HG02623 (cell line): Measurements from ENCODE around the gene JMJD8.

Experiments
- ATAC-seq: cut with Tn5 transposase; IDR thresholded peaks from one replicate; pipeline ENCODE4 v1.9.1; 2021; ENCODE audit warnings: moderate library complexity; ENCODE audit not compliant: unreplicated experiment

The JMJD8 gene

DNA sequence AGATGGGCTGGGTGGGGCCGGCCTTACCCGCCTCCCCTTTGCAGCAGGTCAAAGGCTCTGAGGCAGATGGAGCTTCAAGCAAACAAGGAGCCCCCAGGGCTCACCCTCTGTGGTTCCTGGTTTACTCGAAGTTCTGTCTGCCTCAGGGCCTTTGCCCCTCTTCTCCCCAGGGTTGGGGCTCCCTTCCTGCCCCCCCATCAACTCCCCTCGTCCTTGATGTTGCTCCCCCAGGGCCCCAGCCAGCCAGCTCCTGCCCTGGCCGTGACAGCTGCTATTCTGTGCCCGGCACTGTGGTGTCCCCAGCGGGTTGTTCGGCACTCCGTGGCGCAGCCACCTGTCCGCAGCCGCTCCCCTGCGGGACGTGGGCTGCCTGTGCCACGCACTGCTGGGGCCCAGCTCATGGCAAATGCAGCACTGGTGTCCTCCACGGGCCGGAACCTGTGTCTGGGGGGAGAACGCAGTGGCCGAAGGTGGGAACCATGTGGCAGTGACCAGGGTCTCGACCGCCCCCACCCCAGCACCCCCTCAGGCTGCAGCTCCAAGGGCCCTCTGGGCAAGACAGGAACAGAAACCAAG is 26.5 kb upstream of the JMJD8 start:
- no peak for ATAC-seq

DNA sequence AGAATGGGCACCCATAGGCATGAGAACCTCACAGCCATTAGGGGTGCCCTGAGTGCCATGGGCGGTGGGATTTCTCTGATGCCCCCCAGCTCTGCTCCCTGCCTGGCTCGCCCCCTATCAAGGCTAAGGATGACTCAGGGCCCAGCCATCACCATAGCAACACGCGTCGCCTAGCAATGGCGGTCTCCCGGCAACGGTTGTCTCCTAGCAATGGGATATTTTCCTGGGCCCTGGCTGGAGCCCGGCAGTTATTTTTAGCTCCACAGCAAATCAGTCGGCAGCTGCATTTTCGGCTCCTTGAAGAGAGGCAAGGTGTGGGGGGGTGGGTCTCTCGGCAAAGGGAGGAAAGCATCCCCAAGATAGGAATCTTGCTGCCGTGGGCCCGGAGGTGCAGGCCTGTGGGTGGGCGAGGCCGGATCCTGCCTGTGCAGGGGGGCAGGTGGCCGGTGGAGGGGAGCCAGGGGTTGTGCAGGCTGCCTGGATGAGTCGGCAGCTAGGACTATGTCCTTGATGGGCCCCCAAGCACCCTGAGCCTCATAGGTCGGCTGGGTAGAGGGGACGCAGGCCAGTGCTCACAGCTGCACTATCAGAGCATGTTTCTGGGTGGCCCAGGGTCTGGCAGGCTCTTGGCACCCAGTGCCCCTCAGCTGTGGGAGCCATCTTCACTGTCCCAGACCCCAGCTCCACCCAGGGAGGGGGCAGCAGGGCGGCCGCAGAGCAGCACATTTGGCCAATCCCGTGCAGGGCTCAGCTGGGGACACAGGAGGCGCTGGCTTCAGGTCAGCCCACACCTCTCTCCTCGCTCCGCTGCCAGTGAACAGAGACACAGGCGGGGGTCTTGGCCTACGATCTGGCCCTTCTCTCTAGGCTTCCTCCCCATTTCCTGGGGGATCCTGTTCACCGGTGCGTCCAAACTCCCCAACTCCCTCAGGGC is 25.7 kb upstream of the JMJD8 start:
- no peak for ATAC-seq

DNA sequence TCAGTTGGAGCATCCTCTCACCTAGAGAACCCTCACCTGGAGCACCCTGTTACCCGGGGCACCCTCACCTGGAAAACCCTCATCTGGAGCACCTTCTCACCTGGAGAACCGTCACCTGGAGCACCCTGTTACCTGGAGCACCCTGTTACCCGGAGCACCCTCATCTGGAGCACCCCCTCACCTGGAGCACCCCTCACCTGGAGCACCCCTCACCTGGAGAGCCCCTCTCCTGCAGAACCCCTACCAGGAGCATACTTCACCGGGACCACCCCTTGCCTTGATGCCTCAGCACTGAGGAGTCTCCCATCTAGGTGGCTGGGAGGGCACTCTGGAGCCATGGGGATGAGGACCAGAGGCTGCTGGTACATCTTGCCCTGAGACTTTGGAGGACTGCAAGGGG is 24.8 kb upstream of the JMJD8 start:
- no peak for ATAC-seq

DNA sequence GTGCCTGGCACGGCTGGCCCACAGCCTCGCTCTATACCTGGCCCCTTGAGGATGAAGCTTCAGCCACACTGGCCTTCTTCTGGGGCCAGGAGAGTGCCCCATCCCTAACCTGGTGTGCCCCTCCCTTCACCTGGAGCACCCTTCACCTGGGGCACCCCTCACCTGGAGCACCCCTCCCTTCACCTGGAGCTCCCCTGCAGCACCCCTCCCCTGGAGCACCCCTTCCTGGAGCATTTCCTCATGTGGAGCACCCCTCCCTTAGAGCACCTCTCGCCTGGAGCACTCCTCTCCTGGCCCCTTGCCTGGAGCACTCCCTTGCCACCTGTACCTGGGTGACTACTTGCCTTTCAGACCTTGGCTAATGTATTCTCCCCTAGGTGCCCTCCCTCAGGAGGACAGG is 23.9 kb upstream of the JMJD8 start:
- ATAC-seq = no peak

DNA sequence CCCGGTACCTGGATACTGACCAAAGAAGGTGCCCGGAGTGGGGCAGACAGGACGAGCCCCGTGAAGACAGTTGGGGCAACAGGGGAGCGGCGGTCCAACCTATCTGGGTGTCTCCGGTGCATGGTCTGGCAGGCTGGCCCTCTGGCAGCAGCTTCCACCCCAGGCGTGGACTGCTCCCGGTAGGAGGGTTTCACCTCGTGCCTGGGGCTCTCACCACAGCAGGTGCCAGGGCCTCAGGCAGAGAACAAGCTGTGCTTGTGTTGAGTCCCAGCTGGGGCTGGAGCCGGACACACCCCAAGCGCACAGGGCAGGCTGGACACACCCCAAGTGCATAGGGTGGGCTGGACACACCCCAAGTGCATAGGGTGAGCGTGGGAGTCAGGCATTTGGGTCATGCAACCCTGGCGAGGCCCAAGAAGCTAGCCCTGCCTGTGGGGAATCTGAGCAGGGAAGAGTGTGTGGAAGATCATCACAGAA is 23.0 kb upstream of the JMJD8 start:
- ATAC-seq = no peak

DNA sequence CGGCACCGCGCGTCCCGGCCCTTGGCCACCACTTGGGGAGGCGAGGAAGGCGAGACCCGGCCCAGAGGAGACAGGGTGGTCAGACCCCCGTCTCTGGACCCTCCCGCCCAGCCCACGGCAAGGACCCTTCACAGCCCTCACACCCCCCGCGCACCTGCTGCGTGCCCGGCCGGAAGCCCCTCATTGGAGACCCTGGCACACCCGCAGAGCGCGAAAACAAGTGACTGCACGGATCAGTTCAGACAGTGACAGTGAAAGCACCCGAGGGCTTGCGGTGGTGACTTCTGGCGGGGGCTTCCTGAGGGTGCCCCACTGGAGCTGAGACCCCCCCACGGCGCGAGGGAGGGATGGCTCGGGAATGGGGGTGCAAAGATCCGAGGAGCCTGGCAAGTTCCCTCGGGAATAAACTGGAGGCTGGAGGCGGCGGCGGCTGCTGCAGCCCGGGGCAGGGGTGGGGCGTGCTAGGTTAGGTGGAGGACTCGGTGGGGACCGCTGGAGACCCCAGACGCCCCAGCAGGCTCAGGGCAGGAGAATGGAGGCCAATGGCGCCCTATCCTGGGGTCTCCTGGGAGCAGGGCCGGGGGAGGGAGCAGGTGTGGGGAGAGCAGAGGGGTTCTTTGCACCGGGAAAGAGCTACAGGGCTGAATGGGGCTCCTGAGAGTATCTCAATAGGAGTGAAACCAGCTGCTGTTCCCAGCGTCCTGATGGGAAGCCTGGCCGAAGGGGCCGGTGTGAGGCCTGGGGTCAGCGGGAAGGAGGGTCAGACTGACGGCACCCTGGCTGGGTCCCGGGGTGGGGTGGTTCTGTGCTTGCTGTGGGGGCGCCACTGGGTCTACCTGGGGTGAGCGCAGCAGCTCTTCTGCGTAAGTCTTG is 22.3 kb upstream of the JMJD8 start:
- ATAC-seq = no peak

DNA sequence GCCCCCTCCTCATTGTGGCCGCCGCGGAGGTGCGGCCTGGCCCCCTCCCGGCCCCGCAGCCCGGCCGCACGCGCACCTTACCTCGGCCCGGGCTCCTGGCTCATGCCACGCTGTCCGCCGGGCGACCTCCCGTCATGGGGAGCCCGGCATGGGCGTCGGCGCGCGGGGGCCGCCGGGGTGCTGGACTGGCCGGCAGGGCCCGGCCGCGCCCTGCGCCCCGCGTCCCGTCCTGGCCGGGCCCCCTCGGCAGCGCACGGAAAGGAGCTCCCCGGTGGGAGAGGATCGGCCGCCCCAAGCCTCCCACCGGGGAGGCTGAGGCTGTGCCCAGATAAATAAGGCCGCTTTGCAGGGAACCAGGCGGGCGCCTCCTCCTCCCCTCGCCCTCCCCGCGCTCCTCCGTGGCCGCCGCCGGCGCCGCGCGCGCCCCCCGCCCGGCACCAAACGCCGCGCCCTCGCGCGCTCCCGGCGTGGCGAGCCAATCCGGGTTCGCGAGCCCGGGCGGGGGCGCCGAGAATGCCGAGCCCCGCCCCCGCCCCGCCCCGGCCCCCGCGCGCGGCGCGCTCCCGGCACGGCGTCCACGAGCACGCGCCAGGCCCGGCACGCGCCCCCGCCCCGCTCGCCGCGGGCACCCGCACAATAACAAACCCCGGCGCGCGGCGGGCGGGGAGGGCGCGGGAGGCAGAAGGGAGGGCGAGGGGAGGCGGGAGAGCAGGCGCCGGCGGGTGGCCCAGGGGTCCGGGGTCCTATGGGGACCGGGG is 21.5 kb upstream of the JMJD8 start, which contains the start of gene FBXL16:
Gene FBXL16, minus strand, starts transcription at position 371 of the 758 bp plus-strand sequence. CDS start 8,396 bp downstream, outside the sequence.
- no peak for ATAC-seq

DNA sequence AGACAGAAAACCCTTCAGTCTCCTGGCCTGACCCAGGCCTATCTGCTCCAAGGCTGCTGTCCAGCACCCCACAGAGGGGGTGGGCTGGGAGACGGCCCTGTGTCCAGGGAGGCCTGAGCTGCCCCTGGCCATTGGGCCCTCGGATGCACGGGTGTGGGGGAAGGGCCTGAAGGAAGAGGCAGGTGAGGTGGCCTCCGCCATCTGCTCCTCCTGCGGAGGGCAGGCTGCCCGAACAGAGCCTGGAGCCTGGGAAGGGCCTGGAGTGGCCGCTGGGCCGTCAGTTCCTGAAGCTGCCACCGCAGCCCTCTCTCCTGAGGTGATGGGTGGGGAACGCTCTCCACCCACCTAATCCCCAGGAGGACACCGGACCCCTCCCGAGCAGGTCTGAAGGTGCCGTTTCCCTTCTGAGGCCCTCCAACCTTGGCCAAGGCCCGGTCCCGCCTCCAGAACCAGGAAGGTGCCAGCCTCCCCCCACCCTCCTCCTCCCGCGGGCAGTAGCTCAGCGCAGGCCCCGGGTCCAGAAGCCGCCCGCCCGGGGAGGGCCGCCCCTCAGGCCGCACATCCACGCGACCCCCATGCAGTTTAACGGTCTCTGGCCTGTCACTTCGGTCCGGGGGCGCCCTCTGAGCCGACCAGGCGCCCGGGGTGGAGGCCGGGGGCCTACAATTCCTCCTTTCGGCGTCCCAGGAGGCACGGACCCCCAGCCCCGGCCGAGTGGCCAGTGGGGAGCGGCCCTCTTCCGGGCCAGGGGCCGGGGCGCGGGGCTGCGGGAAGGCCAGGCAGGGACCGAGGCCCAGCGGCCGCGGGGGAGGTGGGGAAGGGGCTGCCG is 20.6 kb upstream of the JMJD8 start:
- ATAC-seq = no peak

DNA sequence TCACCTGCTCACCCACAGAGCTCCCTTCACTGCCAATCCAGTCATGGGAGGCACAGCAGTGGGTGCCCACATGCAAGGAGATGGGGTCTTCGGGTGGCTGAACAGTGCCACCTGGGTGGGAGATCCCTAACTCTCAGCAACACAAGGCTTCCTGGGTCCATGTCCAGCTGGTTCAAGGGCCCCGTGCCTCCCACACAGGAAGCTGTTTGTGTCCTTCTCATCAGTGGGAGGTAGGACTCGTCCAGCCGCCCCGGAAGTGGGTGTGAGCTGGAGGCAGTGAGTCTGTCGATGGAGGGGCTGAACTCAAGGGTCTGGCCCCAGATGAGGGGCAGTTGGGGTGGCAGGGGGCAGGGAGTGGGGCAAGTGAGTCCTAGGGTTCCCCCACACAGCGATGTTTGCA is 19.9 kb upstream of the JMJD8 start:
- ATAC-seq = no peak

DNA sequence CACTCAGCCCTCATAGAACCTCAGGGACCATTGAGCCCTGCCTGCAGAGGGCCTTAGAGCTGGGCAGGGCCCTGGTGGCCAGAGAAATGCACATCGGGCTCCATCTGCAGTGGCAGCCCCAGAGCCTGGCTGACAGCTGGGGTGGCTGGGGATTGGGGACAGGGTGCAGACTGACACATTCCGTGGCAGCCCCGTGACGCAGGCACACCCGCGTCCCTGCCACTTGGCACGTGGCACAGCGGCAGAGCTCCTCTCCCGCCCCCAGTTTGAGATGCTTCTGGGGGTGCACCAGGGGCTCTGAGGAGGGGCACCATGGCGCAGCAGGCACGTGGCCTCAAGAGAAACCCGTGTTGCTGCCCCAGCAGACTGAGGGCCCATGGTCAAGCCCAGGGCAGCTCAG is 19.3 kb upstream of the JMJD8 start:
- ATAC-seq = no peak

DNA sequence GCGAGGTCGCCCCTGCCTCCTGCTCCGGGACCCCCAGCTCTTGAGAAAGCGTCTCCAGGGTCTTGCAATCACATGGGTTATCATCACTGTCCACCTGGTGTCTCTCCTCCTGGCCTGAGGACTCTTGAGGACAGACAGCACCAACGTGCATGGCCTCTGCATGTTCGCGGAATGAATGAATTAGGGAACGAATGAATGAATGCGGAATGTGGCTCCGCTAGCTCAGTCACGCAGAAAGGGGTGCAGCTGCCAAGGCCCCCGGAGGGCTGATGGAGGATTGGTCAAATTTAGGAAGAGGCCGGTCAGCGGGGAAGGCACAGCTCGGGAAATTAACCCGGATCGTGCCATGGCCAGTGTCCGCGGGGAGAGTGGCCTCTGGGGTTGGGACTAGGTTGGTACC is 18.2 kb upstream of the JMJD8 start:
- no peak for ATAC-seq

DNA sequence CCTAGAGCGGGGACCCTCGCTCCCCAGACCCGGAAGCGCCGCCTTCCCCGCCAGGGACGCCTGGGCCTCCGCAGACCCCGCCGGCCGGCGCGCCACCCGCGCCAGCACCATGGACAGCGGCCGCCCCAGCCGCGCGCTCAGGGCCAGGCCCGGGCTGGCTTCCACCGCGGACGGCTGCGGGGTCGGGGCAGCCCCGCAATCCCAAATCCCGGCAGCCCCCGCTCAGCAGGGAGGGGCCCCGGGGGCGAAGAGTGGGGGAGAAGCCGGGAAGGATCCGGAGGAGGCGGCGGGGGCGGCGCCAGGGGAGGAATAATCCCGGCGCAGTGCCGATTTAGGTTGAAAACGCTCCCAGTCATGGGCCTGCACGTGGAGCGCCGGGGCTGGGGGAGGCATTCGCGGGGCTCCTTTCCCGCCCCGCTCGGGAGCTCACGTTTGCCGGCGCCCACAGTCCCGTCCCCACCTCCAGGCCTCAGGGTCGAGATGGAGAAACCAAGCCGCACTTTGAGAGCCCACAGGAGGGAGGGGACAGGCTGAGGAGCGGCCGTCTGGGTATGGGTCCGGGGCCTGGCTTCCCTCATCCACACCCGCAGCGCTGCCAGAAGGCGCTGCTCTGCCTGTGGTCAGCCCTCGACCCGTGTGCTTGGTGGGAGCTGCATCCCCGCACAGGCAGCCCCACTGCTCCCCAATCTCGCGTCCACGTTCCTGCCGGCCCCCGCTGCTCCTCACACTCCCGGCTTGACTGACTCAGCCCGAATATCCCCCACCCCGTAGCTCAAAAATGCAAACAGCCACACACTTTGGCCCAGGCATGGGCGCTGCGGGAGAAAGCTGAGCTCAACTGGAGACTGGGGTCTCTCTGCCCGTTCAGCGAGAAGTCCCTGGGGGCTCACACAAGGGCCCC is 16.8 kb upstream of the JMJD8 start:
- ATAC-seq = no peak

DNA sequence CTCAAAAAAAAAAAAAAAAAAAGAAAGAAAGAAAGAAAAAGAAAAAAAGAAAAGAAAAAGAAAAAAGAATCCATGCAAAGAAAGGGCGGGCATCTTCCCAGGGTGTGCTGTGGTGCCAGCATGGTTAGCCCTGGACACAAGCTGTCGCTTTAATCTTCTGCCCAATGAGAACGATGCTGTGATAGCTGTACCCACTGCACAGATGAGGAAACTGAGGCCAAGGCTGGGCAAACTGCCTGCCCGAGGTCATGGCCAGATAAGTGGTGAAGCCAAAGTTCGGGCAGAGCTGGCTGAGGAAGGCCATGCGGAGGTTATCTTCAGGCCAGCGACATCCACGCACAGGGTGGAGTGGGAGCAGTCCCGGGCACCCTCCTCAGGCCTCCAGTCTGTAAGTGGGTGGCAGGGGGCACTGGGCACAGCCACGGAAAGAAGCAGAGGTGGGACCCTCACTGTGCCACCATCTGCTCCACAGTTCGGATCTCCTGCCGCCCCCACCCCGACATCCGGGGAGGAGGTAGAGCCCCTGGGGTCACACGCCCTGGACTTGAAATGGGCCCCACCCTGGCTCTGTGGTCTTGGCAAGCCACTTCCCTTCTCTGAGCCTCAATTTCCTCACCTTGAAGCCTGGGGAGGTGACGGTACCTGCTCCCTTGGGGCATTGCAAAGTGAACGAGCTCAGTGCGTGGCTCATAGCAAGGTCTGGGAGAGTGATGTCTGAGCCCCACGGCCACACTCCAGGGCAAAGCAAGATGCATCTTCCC is 15.0 kb upstream of the JMJD8 start:
- ATAC-seq = no peak

DNA sequence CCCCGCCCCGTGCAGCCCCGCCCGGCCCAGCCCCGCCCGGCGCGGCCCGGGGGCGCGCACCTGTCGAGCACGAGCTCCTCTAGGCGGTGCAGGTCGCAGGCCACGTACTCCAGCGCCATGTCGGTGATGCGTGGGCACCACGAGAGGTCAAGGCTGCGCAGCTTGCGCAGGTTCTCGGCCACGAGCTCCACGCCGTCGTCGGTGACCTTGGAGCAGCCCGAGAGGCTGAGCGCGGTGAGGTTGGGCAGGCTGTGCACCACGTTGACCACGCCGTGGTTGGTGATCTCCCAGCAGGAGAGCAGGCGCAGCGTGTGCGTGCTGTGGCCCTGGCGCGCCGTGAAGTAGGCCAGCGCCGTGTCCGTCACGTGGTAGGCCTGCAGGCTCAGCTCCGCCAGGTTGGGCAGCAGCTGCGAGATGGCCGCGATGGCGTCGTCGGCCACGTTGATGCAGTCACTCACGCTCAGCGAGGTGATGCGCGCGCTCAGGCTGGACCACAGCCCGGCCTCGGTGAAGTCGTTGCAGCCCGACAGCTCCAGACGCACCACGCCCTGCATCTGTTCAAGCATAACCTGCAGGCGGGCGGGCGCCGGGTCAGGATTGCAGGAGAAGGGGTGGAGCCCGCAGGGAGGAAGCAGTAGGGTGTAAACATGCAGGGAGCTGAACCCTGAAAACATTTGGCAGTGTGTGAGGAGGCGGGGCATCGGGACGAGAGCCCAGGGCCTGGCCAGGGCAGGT is 11.4 kb upstream of the JMJD8 start:
- ATAC-seq = no peak

DNA sequence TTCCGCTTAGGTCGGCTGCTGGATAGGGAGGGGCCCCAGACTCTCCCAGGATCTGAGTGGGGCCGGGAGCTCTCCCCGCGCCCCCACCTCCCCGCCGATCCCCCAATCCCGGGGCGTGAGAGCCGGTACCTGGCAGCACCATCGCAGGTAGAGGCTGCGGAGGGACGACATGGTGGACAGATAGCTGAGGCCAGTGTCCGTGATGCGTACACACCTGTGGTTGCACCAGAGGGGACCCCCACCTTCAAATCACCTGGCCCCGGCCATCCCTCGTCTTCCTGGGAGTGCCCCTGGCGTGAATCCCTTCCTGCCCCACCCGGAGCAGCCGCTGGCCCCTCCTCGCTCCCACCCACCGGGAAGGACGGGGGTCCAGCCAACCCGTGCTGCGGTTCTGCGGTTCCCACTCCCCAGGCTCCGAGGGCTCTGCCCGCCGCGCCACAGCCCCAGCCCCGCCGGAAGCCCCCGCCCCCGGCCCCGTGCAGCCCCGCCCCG is 10.8 kb upstream of the JMJD8 start:
- no peak for ATAC-seq

DNA sequence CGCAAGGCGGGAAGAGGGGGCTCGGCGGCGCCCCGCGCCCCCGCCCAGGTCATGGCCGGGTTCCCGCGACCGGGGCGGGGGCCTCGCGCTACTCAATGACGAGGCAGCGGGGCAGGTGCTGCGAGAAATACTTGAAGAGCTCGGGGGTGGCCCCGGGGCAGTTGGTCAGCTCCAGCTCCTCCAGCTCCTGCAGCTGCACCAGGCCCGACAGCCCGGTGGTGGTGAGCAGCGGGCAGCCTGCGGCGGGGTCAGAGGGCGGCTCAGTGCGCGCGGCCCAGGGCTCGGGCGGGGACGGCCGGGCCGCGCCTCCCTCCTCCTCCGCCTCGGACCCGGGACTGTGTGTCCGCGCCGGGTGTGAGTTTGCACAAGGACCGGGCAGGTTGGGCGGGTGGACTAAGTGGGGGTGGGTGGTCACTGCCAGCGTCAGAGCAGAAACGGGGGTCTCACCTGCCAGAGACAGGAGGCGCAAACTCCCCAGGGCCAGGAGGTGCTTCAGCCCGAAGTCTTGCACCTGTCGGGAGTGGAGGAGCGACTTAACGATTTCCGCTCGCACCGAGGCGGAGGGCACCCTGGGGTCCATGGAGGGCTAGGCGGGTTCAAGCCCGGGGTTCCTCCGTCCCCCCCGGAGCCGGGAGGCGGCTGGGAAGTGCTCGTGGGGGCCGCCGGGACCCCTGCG is 10.2 kb upstream of the JMJD8 start:
- ATAC-seq = no peak

DNA sequence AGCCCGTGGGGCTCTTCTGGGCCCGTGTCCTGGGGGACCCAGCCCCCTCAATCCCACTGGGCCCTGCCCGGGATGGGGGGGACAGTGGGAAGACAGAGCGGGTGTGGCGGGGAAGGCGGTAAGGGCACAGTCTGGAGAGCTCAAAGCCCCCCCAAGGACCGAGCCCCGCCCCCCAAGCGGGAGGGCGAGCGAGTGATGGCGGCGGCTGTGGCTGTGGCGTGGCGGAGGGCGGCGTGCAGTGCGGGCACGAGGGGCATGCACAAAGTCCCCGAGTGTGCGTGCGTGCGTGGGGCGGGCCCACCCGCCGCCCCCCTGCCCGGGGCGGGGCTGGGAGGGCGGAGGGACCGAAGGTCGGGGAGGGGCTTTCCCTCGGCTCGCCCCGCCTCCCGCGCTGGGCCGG is 9.6 kb upstream of the JMJD8 start:
- no peak for ATAC-seq
